Neural progenitor cell (in vitro differentiated cells): ENCODE data around the gene HYPK.

Source experiments
- CTCF ChIP-seq: fragments of 200-600 bp; sonication (generic); IDR thresholded peaks from 2 replicates; pipeline ENCODE4 v1.5.1; 2017; ENCODE audit warnings: antibody characterized with exemption, mild to moderate bottlenecking
- EZH2 ChIP-seq: fragments of 200-600 bp; sonication (generic); IDR thresholded peaks from 2 replicates; pipeline ENCODE4 v1.6.1; 2017; ENCODE audit warnings: antibody characterized with exemption, mild to moderate bottlenecking, moderate library complexity
- EZH2phosphoT487 ChIP-seq: fragments of 200-600 bp; sonication (generic); IDR thresholded peaks from 2 replicates; pipeline ENCODE4 v1.6.1; 2017; ENCODE audit warnings: antibody characterized with exemption

- TF ChIP-seq CTCF (no peak), EZH2 (no peak), EZH2phosphoT487 (no peak)
These were observed 8.7 kb downstream of the HYPK start for GRCh38 chr15:43808960-43809678.
